SK-N-SH (cell line): ENCODE results near the gene PMM2. TPM values are rescaled to one million over a fixed set of nuclear protein-coding genes. Genes with fewer than 3 reads are reported as not detected.

Experiments used
- CTCF ChIA-PET: fragments of 300-600, 350-600 bp; formaldehyde crosslinking; extraction: SDS; loops from one replicate; lab custom pipeline; 2021; lab: Yijun Ruan, JAX
- POLR2A ChIA-PET: fragments of 350-600 bp; sonication (Branson Sonifier 250); formaldehyde crosslinking; extraction: SDS; loops from one replicate; lab custom pipeline; 2020; ENCODE audit warnings: antibody characterized with exemption, inconsistent platforms; lab: Yijun Ruan, JAX
- DNase-seq: peaks from one replicate; pipeline ENCODE4 v3.0.0; 2012
- H2AFZ ChIP-seq: fragments of 200-600 bp; sonication (generic); 2 replicates; pipeline ENCODE4 v1.8.1; 2016; ENCODE audit warnings: antibody characterized with exemption, mild to moderate bottlenecking, low read depth
- H3F3A ChIP-seq: fragments of 200-600 bp; sonication (generic); replicated peaks from 2 replicates; pipeline ENCODE3; 2016; ENCODE audit warnings: antibody characterized with exemption, mild to moderate bottlenecking; ENCODE audit not compliant: insufficient read depth
- H3K27ac ChIP-seq, 2 experiments: fragments of 200-500 bp in 1 of 2; fragments of 200-600 bp in 1 of 2; sonication (Bioruptor generic) in 1 of 2; sonication (generic), shearing (Covaris generic) in 1 of 2; 2 replicates each; pipeline versions ENCODE4 v1.5.1 to v1.6.1; 2014 to 2016; ENCODE audit warnings: low read depth in 2 of 2, inconsistent platforms in 1 of 2, low read length in 1 of 2, mild to moderate bottlenecking in 1 of 2, mixed read lengths in 1 of 2
- H3K27me3 ChIP-seq: fragments of 200-600 bp; sonication (generic), shearing (Covaris generic); 2 replicates; pipeline ENCODE4 v1.6.1; 2016; ENCODE audit warnings: mixed run types; ENCODE audit not compliant: insufficient read depth
- H3K36me3 ChIP-seq, 2 experiments: fragments of 200-500 bp in 1 of 2; fragments of 200-600 bp in 1 of 2; sonication (Bioruptor generic) in 1 of 2; sonication (generic) in 1 of 2; replicated peaks in 1 of 2; 2 replicates each; pipeline versions ENCODE3 to v1.5.1; 2014 to 2016; ENCODE audit warnings: low read length in 1 of 2, mild to moderate bottlenecking in 1 of 2; ENCODE audit not compliant: insufficient read depth in 2 of 2, control insufficient read depth in 1 of 2
- H3K4me1 ChIP-seq, 2 experiments: fragments of 200-500 bp in 1 of 2; fragments of 200-600 bp in 1 of 2; sonication (Bioruptor generic) in 1 of 2; sonication (generic), shearing (Covaris generic) in 1 of 2; 2 replicates each; pipeline versions ENCODE4 v1.5.1 to v1.6.1; 2014 to 2016; ENCODE audit warnings: low read depth in 1 of 2, low read length in 1 of 2, mixed run types in 1 of 2; ENCODE audit not compliant: insufficient read depth in 2 of 2, control insufficient read depth in 1 of 2
- H3K4me2 ChIP-seq: fragments of 200-600 bp; sonication (generic), shearing (Covaris generic); 2 replicates; pipeline ENCODE4 v1.6.1; 2017; ENCODE audit warnings: mixed run types
- H3K4me3 ChIP-seq, 2 experiments: fragments of 200-500 bp in 1 of 2; fragments of 200-600 bp in 1 of 2; sonication (Bioruptor generic) in 1 of 2; sonication (generic), shearing (Covaris generic) in 1 of 2; 2 replicates each; pipeline versions ENCODE4 v1.5.1 to v1.8.1; 2014 to 2016; ENCODE audit warnings: low read depth in 2 of 2, inconsistent platforms in 1 of 2, low read length in 1 of 2, mild to moderate bottlenecking in 1 of 2, mixed read lengths in 1 of 2, moderate library complexity in 1 of 2
- H3K79me2 ChIP-seq: fragments of 200-600 bp; sonication (generic); 2 replicates; pipeline ENCODE4 v1.8.1; 2017; ENCODE audit warnings: mild to moderate bottlenecking; ENCODE audit not compliant: insufficient read depth
- H3K9ac ChIP-seq: fragments of 200-600 bp; sonication (generic); 2 replicates; pipeline ENCODE4 v1.6.1; 2017; ENCODE audit warnings: mixed run types
- H3K9me2 ChIP-seq: fragments of 200-600 bp; sonication (generic); 2 replicates; pipeline ENCODE4 v1.6.1; 2017; ENCODE audit warnings: mixed run types
- H3K9me3 ChIP-seq: fragments of 200-600 bp; sonication (generic); 2 replicates; pipeline ENCODE4 v1.6.1; 2017; ENCODE audit warnings: mixed run types, mild to moderate bottlenecking, moderate library complexity
- H4K20me1 ChIP-seq: fragments of 200-600 bp; sonication (generic); 2 replicates; pipeline ENCODE4 v1.6.1; 2017; ENCODE audit warnings: mild to moderate bottlenecking, mixed run types; ENCODE audit not compliant: insufficient read depth
- ELF1 ChIP-seq: IDR thresholded peaks from 2 replicates; pipeline ENCODE4 v1.4.0; 2012
- MAX ChIP-seq: IDR thresholded peaks from 2 replicates; pipeline ENCODE4 v1.4.0; 2012; ENCODE audit warnings: low read depth
- MXI1 ChIP-seq: IDR thresholded peaks from 2 replicates; pipeline ENCODE4 v1.6.1; 2012; ENCODE audit warnings: mild to moderate bottlenecking, low read depth, low read length, improper control_type of control experiment
- NRF1 ChIP-seq: IDR thresholded peaks from 2 replicates; pipeline ENCODE4 v1.6.1; 2012; ENCODE audit warnings: low read depth, mild to moderate bottlenecking, low read length
- RCOR1 ChIP-seq: fragments of 150-350 bp; IDR thresholded peaks from 2 replicates; pipeline ENCODE4 v1.6.1; 2017; ENCODE audit warnings: antibody characterized with exemption, low read length
- REST ChIP-seq: IDR thresholded peaks from 2 replicates; pipeline ENCODE4 v1.6.1; 2012; ENCODE audit warnings: mild to moderate bottlenecking, low read depth, low read length, moderate library complexity
- SIN3A ChIP-seq: IDR thresholded peaks from 2 replicates; pipeline ENCODE4 v1.6.1; 2012; ENCODE audit warnings: low read depth, mild to moderate bottlenecking, low read length, moderate library complexity, borderline replicate concordance
- TAF1 ChIP-seq: IDR thresholded peaks from 2 replicates; pipeline ENCODE4 v1.6.1; 2012; ENCODE audit warnings: low read depth, mild to moderate bottlenecking, low read length, moderate library complexity, borderline replicate concordance
- YY1 ChIP-seq: IDR thresholded peaks from 2 replicates; pipeline ENCODE4 v1.4.0; 2012; ENCODE audit warnings: low read depth, mild to moderate bottlenecking
- ZBTB33 ChIP-seq: IDR thresholded peaks from 2 replicates; pipeline ENCODE4 v1.4.0; 2012; ENCODE audit warnings: low read depth, borderline replicate concordance
- WGBS: methylation state at CpG from one replicate; pipeline ENCODE4 v1.1.6; 2017; ENCODE audit warnings: low lambda C conversion rate; 5-methylcytosine and 5-hydroxymethylcytosine counted together
- polyA plus RNA-seq, 3 experiments: library from polyadenylated mRNA; depleted of rRNA; stranded (reverse); fragments of >200 nt; gene quantifications; 2 replicates each; pipeline ENCODE4 v1.2.3, GENCODE V29; 2012
- TF ChIP-seq, protein P1 (sequence below): IDR thresholded peaks from 2 replicates; pipeline ENCODE4 v1.4.0; 2012; ENCODE audit warnings: low read depth, borderline replicate concordance
- TF ChIP-seq, protein P2 (sequence below): IDR thresholded peaks from 2 replicates; pipeline ENCODE4; 2012

The PMM2 gene
- polyA plus RNA-seq, 1 of the 3 experiments (the other 2 are of a cell fraction): 24.3 TPM

DNA sequence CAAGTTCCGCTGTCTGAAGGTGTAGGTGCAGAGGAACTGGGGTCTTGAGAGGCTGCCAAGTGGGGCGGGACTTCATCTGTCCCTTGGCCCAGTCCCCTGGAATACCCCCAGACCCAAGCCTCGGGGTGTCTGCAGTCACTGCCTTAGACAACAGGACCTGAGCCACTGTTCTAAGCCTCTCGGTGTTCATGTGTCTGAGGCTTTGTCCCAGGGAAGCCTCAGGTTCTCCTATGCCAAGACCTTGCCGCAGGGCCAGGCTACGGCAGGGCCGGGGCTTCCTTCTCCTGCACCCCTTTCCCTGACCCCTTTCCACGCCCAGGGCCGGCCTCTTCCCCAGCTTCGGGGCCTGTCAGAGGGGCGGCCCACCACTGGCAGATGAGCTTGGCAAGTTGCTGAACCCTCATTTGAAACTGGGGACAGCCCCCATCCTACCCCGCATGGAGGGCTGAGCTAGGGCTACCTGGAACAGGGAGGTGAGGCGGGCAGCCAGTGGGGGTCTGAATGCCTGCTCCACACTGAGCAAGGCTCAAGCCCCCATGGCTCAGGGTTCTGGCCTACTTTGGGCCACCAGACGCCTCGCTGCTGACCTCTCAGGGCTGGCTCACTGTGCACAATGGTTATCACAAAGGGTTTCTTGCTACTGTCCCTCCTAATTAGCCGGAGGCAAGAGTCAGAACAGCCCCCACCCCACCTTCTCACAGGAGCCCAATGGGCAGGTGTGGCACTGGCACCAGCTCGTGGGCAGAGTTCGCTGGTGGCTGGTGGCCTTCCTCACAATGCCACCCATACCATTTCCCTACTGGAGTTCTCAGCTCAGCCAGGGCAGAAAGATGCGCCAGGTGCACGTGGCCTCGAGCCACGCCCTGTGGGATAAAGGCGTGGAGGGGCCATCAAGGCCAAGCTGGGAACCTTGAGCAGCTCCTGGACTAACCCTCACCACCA lies 91.6 kb downstream of the PMM2 start:
- POLR2A ChIA-PET: interaction anchor here (1.3 kb wide), 1 partner anchor 47 kb away, joined by 4 read pairs; no protein-coding TSS in a partner anchor
- H2AFZ ChIP-seq: no peak overlapping the region
- TF ChIP-seq ELF1: no peak
- TF ChIP-seq, protein P1, sequence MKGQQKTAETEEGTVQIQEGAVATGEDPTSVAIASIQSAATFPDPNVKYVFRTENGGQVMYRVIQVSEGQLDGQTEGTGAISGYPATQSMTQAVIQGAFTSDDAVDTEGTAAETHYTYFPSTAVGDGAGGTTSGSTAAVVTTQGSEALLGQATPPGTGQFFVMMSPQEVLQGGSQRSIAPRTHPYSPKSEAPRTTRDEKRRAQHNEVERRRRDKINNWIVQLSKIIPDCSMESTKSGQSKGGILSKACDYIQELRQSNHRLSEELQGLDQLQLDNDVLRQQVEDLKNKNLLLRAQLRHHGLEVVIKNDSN: no peak
- TF ChIP-seq REST: no peak
- no peak for TF ChIP-seq NRF1
- TF ChIP-seq YY1: no peak
- no peak for TF ChIP-seq MXI1
- TF ChIP-seq MAX: no peak
- TF ChIP-seq, protein P2, sequence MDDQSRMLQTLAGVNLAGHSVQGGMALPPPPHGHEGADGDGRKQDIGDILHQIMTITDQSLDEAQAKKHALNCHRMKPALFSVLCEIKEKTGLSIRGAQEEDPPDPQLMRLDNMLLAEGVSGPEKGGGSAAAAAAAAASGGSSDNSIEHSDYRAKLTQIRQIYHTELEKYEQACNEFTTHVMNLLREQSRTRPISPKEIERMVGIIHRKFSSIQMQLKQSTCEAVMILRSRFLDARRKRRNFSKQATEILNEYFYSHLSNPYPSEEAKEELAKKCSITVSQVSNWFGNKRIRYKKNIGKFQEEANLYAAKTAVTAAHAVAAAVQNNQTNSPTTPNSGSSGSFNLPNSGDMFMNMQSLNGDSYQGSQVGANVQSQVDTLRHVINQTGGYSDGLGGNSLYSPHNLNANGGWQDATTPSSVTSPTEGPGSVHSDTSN: no peak
- no peak for TF ChIP-seq TAF1
- TF ChIP-seq RCOR1: no peak
- no peak for TF ChIP-seq ZBTB33
- TF ChIP-seq SIN3A: no peak

More for the DNA sequence above, 91.6 kb downstream of the PMM2 start:
- Histone ChIP-seq H3K79me2 (no peaks in the 10 kb centered on the region), H3K27ac (no peak overlapping the region), H3F3A (peaks cover 6% of the 10 kb centered on the region), H3K4me3 (no peak overlapping the region), H3K4me2 (no peak overlapping the region), H3K9me3 (no peaks in the 10 kb centered on the region), H3K9ac (no peak overlapping the region), H4K20me1 (0 out of 2 replicates have a peak, but pooled peaks cover 12% of the 10 kb centered on the region), H3K36me3 (peaks cover 18 to 46% of the 10 kb centered on the region in 2 experiments), H3K27me3 (no peaks in the 10 kb centered on the region), H3K4me1 (peaks cover 9 to 42% of the 10 kb centered on the region in 2 experiments; a peak in 2 of 4 replicates), H3K9me2 (no peaks in the 10 kb centered on the region)
- over 99% methylated on average over 13 of the region's 23 CpGs for WGBS
- no peak for DNase-seq
- CTCF ChIA-PET: interaction anchor here (0.8 to 3.2 kb wide), 10 partner anchors 8 to 119 kb away, joined by 3 to 15 read pairs (median 4); no protein-coding TSS in a partner anchor
